Measurements from ENCODE around the gene ATAD1.
"Not testable (repeated sequence)": the region's sequence is repeated elsewhere in the genome, so short reads cannot be mapped to it uniquely, and the experiment has no call there.

Gene ATAD1

GRCh38 chr10:87846711-87847110 is 28.7 kb upstream of the ATAD1 start:
- not testable (repeated sequence) for DNase-seq (ENCODE audit: low read depth in 4 of 4, low spot score in 1 of 4)

GRCh38 chr10:87846023-87846422 is 28.0 kb upstream of the ATAD1 start:
- DNase-seq (ENCODE audit: low read depth in 4 of 4, low spot score in 1 of 4) = no peak

DNA sequence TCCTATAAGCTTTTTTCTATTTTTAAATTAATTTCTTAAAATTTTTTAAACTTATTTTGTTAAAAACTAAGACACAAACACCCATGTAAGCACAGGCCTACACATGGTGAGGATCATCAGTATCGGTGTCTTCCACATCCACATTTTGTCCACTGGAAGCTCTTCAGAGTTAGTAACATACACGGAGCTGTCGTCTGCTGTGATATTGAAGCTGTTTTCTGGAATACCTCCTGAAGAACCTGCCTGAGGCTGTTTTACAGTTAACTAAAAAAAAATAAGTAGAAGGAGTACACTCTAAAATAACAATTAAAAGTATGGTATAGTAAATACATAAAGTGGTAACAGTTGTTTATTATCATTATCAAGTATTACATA is 27.6 kb upstream of the ATAD1 start:
- no peak for DNase-seq (ENCODE audit: low read depth in 4 of 4, low spot score in 1 of 4)

GRCh38 chr10:87844837-87845623 is 27.0 kb upstream of the ATAD1 start:
- no peak for DNase-seq (ENCODE audit: low read depth in 4 of 4, low spot score in 1 of 4)

DNA sequence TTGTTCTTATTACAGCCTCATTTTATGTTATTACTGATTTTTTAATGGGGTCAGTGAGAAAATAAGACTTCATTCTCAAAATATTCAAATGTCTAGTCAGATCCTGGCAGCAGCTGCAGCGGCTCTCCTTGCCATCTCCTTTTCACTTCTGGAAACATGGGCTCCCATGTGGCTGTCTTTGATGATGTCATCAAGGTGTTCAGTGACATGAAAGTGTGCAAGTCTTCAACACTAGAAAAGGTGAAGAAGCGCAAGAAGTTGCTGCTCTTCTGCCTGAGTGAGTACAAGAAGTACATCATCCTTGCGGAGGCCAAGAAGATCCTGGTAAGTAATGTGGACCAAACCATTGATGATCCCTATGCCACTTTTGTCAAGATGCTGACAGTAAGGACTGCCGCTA is 25.7 kb upstream of the ATAD1 start:
- no peak for DNase-seq (ENCODE audit: low read depth in 4 of 4, low spot score in 1 of 4)

DNA sequence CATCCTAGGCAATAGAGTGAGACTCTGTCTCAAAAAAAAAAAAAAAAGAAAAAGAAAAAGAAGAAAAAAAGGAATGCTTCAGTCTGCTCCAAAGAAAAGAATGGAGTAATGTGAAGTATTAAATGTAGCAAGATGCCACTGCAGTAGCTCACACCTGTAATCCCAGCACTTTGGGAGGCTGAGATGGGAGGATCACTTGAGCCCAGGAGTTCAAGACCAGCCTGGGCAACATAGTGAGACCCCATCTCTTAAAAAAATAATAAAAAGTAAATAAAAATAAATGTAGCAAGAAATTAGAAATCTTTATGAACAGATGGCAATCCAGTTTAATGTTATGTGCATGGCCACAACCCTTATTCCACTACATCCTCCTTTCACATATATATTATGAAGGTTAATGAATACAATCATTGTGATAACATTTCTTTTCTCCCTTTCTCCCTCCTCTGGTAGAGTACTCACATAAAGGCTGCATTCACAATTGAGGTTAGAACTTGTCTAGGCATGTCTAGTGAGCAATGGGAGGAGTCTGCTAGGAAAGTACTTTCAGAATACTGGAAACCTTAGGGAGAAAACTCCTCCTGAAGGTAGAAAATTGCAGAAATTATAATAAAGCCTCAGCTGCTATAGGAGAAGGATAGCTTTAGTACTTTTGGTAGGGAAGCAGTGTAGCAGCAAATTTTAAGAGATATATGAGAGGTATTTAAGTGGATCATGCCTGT is 24.9 kb upstream of the ATAD1 start:
- no peak for DNase-seq (ENCODE audit: low read depth in 4 of 4, low spot score in 1 of 4)

DNA sequence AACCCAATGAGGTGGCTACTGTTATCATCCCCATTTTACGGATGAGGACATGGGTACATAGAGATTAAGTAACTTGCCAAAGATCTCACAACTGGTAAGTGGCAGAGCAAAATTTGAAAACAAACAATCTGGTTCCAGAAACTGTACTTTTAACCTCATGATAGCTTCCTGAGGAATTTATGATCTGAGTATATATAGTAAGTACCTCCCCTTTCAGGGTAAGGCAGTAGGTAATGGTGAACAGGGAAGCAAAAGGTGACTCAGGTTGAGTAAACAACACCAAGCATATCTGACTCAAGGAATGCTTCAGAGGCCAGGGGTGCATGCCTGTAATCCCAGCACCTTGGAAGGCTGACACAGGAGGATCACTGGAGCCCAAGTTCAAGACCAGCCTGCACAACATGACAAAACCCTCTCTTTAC is 24.2 kb upstream of the ATAD1 start:
- no peak for DNase-seq (ENCODE audit: low read depth in 4 of 4, low spot score in 1 of 4)

DNA sequence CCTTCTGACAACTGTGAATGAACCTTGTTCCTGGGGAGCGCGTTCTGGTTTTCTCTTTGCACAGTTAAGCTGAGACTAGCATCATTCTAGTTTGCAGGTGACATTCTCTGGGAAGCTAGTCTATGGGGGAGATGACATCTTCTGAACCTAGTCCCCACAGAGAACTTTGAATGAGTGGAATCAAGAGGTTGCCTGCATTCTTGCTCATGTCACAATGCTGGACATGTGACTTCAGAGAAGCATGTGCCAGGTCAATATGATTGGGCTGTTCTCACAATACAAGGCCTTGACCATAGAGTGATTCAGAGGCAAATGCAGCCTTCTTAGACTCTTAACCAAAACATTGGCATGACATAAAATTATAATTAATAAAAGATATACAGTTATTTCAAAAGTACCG is 23.2 kb upstream of the ATAD1 start:
- no peak for DNase-seq (ENCODE audit: low read depth in 4 of 4, low spot score in 1 of 4)

GRCh38 chr10:87838650-87839049 is 20.6 kb upstream of the ATAD1 start:
- DNase-seq (ENCODE audit: low read depth in 4 of 4, low spot score in 1 of 4) = no peak

DNA sequence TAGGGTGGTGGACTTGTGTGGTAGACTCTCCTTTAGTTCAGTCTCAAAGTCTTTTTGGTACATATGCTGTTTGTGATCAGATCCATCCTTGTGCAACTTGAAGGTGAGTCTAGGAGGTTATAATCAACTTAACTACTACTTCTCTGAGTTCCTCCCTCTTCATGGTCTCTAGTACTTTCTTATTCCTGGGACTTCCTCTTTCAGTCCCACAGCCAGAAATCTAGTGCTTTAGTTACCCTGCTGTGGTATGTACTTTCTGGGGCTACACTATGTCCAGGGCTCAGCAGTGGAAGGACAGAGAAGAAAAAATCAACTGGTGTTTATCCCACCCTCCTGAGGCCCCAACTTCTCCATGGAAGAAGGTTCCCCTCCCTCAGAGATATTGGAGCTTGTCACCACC is 19.4 kb upstream of the ATAD1 start:
- no peak for DNase-seq (ENCODE audit: low read depth in 4 of 4, low spot score in 1 of 4)

DNA sequence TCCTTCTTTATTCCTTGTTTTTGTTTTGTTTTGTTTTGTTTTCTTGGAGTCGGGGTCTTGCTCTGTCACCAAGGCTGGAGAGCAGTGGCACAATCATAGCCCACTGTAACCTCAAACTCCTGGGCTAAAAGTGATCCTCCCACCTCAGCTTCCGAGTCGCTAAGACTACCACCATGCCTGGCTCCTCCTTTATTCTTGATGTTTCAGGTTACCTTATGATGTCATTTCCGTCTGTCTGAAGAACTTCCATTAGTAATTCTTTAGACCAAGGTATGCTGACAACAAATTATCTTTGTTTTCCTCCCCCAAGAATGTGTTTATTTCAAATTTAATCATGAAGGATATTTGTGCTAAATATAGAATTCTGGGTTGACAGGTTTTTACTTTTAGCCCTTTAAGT is 18.1 kb upstream of the ATAD1 start:
- DNase-seq (ENCODE audit: low read depth in 4 of 4, low spot score in 1 of 4) = no peak

DNA sequence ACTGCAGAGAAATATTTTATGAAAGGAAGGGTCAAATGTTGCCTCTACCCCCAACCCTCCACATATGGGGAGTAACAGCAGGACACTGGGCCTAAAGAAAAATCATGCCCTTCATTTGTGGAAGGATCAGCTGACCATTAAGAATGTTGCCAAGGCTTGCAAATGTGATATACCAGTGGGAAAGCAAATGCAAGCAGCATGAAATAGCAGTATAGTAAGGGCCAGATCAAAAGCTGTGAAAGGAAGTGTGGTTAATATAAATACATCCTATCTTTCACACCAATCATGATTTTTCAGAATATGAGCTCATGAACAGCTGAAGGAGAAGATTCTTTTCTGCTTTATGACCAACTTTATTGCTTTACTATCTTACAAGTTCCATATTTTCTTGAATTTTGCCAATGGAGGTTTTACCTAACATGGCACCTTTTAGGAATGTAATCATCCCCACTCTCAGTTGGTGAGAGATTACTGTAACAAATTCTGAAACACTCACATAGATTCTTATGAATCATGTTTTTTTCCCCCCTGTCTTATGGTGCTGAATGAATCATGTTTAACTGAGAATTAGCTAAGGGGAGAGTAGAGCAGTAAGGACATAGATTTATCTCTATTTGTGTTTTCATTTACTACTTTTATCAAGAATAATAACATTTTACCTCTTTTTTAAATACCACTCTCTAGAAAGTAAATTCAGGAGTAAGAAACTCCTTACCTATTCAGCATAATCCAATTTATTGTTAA is 12.1 kb upstream of the ATAD1 start:
- DNase-seq (ENCODE audit: low read depth in 4 of 4, low spot score in 1 of 4) = no peak

GRCh38 chr10:87829051-87829450 is 11.0 kb upstream of the ATAD1 start:
- not testable (repeated sequence) for DNase-seq (ENCODE audit: low read depth in 4 of 4, low spot score in 1 of 4)

- no peak for DNase-seq (ENCODE audit: low read depth in 4 of 4, low spot score in 1 of 4)
Observed at GRCh38 chr10:87827681-87828080, 9.7 kb upstream of the ATAD1 start.

DNA sequence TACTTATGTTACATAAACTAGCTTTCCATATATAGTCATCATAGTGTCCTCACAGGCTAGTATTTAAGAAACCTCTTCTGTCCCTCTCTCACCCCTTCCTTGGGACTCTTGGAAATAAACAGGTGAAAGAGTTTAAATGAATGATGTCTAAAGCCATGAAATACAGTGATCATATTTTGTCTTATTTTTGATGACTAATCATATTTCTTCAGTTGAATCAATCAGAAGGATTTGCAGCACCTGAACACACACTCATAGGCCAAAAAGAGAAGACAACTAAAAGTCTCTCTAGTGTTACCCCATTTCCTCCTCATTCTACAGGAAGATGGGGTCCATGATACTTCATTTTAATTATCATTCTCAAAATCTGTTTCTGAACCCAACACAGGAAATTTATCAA is 8.6 kb upstream of the ATAD1 start:
- no peak for DNase-seq (ENCODE audit: low read depth in 4 of 4, low spot score in 1 of 4)

- DNase-seq (ENCODE audit: low read depth in 4 of 4, low spot score in 1 of 4) = no peak
Observed at GRCh38 chr10:87819289-87819585, 1.2 kb upstream of the ATAD1 start.

DNA sequence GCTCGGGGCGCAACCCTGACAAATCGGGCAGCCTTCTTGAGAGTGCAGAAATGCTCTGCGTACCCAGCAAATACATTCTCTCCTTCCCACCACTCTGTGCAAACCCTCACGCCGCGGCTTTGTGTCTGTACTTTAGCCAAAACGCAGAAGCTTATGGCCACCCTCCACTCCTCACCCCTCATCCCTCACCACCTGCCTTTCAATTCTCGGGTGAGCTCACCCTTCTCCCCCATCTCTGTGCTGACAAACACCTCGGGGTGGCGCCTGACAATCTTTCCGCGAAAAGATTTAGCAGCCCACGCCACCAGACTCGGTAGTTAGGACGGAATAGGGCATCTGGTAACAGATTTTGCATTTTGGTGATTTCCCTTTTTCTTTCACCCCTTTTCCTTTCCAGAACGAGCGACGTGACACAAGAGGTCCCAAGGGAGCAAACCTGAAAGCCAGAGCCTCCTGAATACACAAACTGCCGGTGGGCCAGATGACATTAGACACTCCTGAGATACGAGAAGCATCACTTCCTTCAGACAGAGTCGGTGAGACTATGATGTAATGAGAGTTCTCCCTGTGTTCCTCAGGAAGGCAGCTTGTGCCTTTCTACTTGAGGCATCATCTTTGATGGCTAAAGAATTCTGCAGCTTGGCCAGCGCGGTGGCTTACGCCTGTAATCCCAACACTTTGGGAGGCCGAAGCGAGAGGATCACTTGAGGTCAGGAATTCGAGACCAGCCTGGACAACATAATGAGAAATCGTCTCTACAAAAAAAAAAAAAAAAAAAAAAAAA is 671 bp upstream of the ATAD1 start:
- peak; percentile 31 to 50 (median 40) for DNase-seq (ENCODE audit: low read depth in 4 of 4, low spot score in 1 of 4)

GRCh38 chr10:87816898-87817608 is 973 bp downstream of the ATAD1 start:
- no peak for DNase-seq (ENCODE audit: low read depth in 4 of 4, low spot score in 1 of 4)

- no peak for DNase-seq (ENCODE audit: low read depth in 4 of 4, low spot score in 1 of 4)
Observed at GRCh38 chr10:87816163-87816897, 1.7 kb downstream of the ATAD1 start.

GRCh38 chr10:87804939-87805569 is 13.0 kb downstream of the ATAD1 start:
- no peak for DNase-seq (ENCODE audit: low read depth in 4 of 4, low spot score in 1 of 4)
